SJCRH30 (cell line): Measurements from ENCODE around the gene DBX1. TPM values are rescaled to one million over a fixed set of nuclear protein-coding genes. Genes with fewer than 3 reads are reported as not detected.

Experiments used
- DNase-seq, 2 experiments: peaks; one replicate each; pipeline ENCODE4 v3.0.0-alpha.2; 2015 to 2020
- H3K27ac ChIP-seq: fragments of 250-450 bp; sonication (Bioruptor Pico); 2 replicates; pipeline ENCODE4 v1.5.1; 2020; ENCODE audit warnings: mild to moderate bottlenecking, moderate library complexity
- H3K27me3 ChIP-seq: fragments of 250-450 bp; sonication (Bioruptor Pico); 2 replicates; pipeline ENCODE4 v1.5.1; 2020; ENCODE audit warnings: mild to moderate bottlenecking, moderate library complexity
- H3K36me3 ChIP-seq: fragments of 250-450 bp; sonication (Bioruptor Pico); 2 replicates; pipeline ENCODE4 v1.5.1; 2020; ENCODE audit warnings: mild to moderate bottlenecking, moderate library complexity
- H3K4me1 ChIP-seq: fragments of 250-450 bp; sonication (Bioruptor Pico); 2 replicates; pipeline ENCODE4 v1.5.1; 2020; ENCODE audit warnings: mild to moderate bottlenecking, moderate library complexity
- H3K4me3 ChIP-seq: fragments of 250-450 bp; sonication (Bioruptor Pico); 2 replicates; pipeline ENCODE4 v1.5.1; 2020; ENCODE audit warnings: mild to moderate bottlenecking, moderate library complexity
- H3K9me3 ChIP-seq: fragments of 250-450 bp; sonication (Bioruptor Pico); replicated peaks from 2 replicates; pipeline ENCODE4 v1.5.1; 2020; ENCODE audit warnings: mild to moderate bottlenecking, moderate library complexity
- total RNA-seq: library from RNA; depleted of rRNA; stranded (reverse); fragments of >200 nt; shearing (Covaris generic); gene quantifications from 2 replicates; pipeline ENCODE4 v1.2.3, GENCODE V29; 2014; rRNA removed

Gene DBX1
- total RNA-seq, 1 experiment from 2014 or later = 2.9 TPM

DNA sequence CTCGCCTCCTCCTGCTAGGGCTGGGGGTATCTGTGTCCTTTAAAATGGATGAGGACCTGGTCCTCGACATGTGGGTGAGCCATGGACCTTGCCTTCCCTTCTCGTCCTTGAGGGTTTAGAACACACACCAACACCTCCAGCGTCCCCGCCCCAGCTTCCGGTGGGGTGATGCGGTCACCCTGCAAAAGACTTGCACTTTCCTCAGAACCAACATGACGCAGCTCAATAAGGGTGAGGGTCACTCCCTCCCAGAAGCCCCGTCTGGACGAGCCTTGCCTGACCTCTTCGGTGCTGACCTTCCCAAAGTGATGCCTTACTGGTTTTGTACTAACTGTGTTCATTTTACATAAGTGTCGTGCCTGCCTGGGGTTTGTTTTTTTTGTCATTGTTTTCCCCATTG is 41.0 kb downstream of the DBX1 start:
- no peaks in the 10 kb centered on the region for H3K9me3 ChIP-seq
- peaks cover 63% of the 10 kb centered on the region for H3K36me3 ChIP-seq
- no peak for DNase-seq
- no peaks in the 10 kb centered on the region for H3K4me1 ChIP-seq
- no peak overlapping the region for H3K4me3 ChIP-seq
- no peak overlapping the region for H3K27ac ChIP-seq
- H3K27me3 ChIP-seq = no peaks in the 10 kb centered on the region

DNA sequence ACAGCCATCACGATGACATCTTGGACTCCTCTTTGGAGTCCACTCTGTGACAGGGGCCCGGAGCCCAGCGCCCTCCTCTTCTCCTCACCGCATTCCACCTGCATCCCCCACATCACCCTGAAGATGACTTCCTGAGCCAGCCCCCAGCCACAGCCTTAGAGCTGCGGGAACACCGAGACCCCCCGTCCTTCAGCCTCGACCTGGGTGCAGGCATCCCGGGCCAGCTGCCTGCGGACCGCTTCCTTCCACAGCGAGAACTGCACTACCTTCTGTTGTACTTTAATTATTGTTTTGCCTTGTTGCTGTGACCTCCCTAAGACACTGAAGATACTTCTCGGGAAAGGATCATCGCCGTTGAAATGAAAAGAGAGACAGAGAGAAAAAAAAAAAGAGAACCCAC is 42.1 kb downstream of the DBX1 start:
- no peaks in the 10 kb centered on the region for H3K4me1 ChIP-seq
- H3K36me3 ChIP-seq = peaks cover 74% of the 10 kb centered on the region
- H3K4me3 ChIP-seq = no peak overlapping the region
- no peaks in the 10 kb centered on the region for H3K9me3 ChIP-seq
- no peak overlapping the region for H3K27ac ChIP-seq
- DNase-seq = no peak
- no peaks in the 10 kb centered on the region for H3K27me3 ChIP-seq

DNA sequence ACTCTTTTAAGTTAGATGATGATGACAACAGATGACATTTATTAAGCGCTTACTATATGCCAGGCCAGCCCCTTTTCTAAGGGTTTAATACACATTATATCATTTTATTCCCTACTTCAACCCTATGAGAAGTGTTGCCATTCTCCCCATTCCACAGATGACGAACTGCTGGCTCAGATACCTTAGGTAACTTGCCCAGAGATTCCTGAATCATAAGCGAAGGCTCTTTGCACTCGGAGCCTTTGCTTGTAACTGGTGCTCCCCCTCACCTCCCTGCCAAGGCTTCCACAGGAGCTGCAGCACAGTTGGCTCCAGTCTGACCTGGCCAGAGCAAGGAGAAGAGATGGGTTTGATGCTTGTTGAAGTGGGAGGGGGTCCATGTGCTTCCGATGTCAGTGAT is 43.0 kb downstream of the DBX1 start:
- no peak overlapping the region for H3K27ac ChIP-seq
- no peak overlapping the region for H3K4me3 ChIP-seq
- no peak for DNase-seq
- H3K9me3 ChIP-seq = no peaks in the 10 kb centered on the region
- peaks cover 83% of the 10 kb centered on the region for H3K36me3 ChIP-seq
- H3K4me1 ChIP-seq = no peaks in the 10 kb centered on the region
- H3K27me3 ChIP-seq = no peaks in the 10 kb centered on the region

DNA sequence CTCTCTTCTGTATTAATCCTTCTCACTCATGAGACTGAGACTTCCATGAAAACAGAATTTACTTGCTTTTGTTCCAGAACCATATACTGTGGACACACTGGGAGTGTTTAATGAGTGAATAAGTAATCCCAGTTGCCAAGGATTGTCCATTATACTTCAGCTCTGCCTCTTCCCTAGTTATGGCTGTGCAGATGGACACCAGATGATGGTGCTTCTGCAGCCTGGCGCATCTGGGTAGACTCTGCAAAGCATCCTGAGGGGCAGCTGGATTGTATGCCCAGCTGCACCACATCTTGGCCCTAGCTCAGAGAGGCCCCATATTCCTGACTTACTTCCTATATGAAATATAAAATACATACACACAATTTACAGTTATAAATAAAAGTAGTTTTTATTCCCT is 43.5 kb downstream of the DBX1 start:
- no peak for DNase-seq
- no peaks in the 10 kb centered on the region for H3K9me3 ChIP-seq
- H3K27ac ChIP-seq = no peak overlapping the region
- H3K27me3 ChIP-seq = no peaks in the 10 kb centered on the region
- no peak overlapping the region for H3K4me3 ChIP-seq
- H3K4me1 ChIP-seq = no peaks in the 10 kb centered on the region; the same call in 1 of the 2 replicates
- H3K36me3 ChIP-seq = peaks cover 88% of the 10 kb centered on the region

DNA sequence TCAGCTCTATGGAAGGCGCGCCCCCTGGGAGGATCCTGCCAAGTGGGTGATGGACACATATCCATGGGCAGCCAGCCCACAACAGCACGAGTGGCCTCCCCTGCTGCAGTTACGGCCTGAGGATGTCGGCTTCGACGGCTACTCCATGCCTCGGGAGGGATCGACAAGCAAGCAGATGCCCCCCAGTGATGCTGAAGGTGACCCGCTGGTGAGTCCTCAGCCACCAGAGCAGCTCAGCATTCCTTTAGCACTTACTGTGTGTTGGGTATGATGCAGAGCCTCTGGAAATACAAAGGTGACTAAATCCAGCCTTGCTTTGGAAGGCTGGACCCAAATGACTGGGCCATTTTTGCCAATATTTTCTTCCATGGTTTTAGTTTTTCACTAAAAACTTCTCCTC is 45.7 kb downstream of the DBX1 start:
- DNase-seq = no peak
- no peaks in the 10 kb centered on the region for H3K9me3 ChIP-seq
- H3K36me3 ChIP-seq = peaks cover 91% of the 10 kb centered on the region
- no peak overlapping the region for H3K27ac ChIP-seq
- no peaks in the 10 kb centered on the region; the same call in 1 of the 2 replicates for H3K4me1 ChIP-seq
- H3K4me3 ChIP-seq = no peak overlapping the region
- no peaks in the 10 kb centered on the region for H3K27me3 ChIP-seq

DNA sequence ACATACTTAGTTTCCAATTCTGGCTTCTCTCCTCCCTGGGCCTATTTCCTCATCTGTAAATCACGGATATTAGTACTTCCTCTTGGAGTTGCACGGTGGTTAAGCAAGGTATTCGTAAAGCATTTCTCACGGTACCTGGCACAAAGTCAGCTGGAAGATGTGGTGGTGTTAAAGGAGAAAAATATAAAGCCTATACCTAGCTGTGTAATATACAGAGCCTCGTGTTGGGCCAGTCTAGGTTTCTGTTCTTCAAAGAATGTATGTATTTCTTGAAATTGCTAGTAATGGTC is 47.2 kb downstream of the DBX1 start:
- no peak for DNase-seq
- H3K9me3 ChIP-seq = no peaks in the 10 kb centered on the region
- no peak overlapping the region for H3K4me3 ChIP-seq
- peaks cover 92% of the 10 kb centered on the region for H3K36me3 ChIP-seq
- no peak overlapping the region for H3K27ac ChIP-seq
- H3K4me1 ChIP-seq = no peaks in the 10 kb centered on the region; the same call in 1 of the 2 replicates
- H3K27me3 ChIP-seq = no peaks in the 10 kb centered on the region

DNA sequence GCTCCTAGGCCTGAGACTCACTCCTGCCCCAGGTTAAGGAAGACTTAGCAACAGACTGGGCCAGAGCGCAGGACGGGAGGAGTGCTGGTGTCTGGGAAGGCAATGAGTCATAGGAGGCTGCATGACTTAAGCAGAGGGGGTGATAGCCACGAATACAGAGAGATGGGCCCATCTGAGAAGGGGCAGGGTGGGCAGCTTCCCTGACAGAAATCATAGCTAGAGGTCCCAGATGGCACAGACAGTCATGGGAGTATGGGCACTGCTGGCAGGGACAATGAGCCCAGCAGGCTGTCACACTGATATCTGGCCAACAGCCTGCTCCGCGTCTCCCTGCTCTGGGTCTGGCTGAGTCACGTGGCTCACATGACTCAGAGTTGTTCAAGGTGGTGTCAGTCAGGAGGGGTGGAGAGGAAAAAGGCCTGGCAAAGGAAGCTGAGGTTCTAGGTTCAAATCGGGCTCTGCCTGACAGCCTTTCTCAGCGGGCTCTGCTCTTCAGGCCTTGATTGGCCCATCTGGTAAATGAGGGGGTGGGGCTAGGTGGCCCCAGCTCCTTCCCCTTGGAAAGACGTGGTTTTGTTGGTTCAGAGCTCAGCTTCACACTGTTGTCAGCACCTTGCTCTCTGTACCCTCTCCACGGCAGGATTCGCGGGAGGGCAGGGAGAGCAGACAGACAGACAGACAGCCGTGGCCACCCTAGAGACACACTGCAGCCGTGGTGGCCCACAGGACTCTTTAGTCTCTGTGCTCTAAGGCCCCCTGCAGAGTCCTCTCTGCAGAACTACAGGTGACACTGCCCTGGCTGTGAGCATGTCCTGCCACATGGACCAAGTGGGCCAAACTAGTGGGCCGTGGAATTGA is 47.8 kb downstream of the DBX1 start:
- peaks cover 92% of the 10 kb centered on the region for H3K36me3 ChIP-seq
- H3K27ac ChIP-seq = no peak overlapping the region
- H3K9me3 ChIP-seq = no peaks in the 10 kb centered on the region
- peak in 1 of 2 experiments; percentile 21 for DNase-seq
- no peaks in the 10 kb centered on the region; the same call in 1 of the 2 replicates for H3K4me1 ChIP-seq
- H3K27me3 ChIP-seq = no peaks in the 10 kb centered on the region
- H3K4me3 ChIP-seq = no peak overlapping the region

DNA sequence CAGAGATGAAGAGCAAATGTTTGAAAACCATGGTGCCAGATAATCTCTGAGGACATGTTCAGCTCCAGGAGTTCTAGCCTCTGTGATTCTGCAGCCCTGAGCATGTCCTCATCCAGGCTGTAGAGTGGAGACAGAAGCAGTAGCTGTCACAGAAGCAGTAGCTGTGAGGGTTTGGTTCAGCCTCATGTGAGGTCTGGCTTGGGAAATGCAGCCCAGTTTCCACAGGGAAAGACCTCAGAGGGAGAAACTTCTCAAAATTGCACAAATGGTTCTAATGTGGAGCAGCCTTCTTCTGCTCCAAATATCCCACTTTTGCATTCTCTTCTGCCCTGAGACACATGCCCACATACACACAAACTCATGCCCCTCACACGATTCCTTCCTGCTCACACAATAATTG is 48.4 kb downstream of the DBX1 start:
- Histone ChIP-seq H3K4me1 (no peaks in the 10 kb centered on the region; the same call in 1 of the 2 replicates), H3K36me3 (peaks cover 90% of the 10 kb centered on the region), H3K4me3 (no peak overlapping the region), H3K27ac (no peak overlapping the region), H3K27me3 (no peaks in the 10 kb centered on the region), H3K9me3 (no peaks in the 10 kb centered on the region)
- no peak for DNase-seq

DNA sequence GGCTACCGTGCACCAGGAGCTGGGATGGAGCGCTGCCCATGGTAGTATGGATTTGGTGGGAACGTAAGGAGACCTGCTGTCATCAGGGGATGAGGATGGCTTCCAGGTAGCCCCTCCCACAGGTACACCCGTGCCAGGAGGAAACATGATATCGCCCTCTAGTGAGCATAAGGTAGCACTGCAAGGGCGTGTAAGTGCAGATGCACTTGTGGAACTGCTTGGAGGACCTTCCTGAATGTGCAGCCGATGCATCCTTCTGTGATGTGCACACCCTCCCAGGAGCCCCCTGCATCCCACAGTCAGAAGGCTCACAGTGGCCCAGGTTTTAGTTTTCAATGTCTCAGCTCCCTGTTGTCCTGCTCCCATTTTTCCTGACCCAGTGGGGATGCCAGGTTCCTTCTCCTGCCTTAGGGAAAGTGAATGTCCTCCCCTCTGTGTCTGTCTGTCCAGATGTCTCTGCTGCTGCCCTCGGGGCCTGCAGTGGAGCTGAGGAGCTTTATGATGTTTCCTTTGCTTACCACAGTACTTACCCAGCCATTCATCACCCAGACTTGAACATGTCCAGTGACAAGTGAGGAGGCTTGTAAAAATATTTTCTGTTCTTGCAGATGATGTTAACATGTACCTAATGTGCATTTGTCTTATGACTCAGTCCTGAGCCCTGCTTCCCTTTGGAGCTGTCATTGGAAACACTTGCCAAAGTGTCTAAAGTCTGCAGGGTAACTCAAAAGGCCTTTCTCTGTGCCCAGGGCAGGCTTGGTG is 49.2 kb downstream of the DBX1 start:
- no peaks in the 10 kb centered on the region for H3K9me3 ChIP-seq
- H3K27me3 ChIP-seq = no peaks in the 10 kb centered on the region
- H3K4me1 ChIP-seq = no peaks in the 10 kb centered on the region; the same call in 1 of the 2 replicates
- no peak overlapping the region for H3K4me3 ChIP-seq
- DNase-seq = peak; percentile 62 to 73
- H3K27ac ChIP-seq = no peak overlapping the region
- peaks cover 89% of the 10 kb centered on the region for H3K36me3 ChIP-seq

DNA sequence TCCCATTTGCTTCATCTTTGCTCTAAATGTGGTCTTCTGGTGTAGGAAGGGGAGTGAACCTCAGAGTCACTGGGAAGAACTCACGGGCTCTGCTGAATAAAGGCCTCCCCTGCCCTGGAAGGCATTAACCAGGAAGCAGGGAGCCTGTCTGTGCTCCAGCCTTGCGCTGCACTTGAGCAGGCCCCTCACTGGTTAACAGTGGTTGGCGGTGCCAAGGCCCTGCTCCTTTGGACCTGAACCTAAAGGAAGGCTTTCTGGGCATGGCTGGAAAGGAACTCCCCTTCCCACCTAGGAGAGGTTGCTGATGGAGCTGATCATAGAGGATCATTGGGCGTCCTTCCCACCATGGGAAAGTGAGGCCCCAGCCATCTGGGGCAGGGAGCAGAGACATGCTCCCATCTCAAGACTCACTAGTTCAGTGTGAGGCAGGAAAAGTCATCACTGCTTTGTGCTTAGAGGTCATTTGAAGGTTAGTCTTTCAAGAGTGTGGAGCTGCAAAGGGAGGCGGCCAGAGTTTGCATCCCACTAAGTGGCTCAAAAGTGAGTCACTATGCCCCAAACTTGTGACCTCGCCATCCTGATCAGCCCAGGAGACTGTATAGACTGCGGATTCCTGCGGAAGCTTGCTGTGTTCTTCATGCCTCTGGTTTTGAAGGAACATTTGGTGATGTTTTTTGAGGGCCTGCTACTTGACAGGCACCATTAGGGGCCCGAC is 50.4 kb downstream of the DBX1 start:
- H3K4me1 ChIP-seq = no peaks in the 10 kb centered on the region; the same call in 1 of the 2 replicates
- no peak overlapping the region for H3K27ac ChIP-seq
- H3K36me3 ChIP-seq = peaks cover 90% of the 10 kb centered on the region
- no peak overlapping the region for H3K4me3 ChIP-seq
- no peaks in the 10 kb centered on the region for H3K9me3 ChIP-seq
- DNase-seq = no peak
- no peaks in the 10 kb centered on the region for H3K27me3 ChIP-seq

Other genes with a start within 250 kb of the DBX1 start
- gene HTATIP2, start 203.2 kb upstream of the DBX1 start, total RNA-seq = 0.28 and 0.38 TPM in 2 replicates
- 45.7 and 49.5 TPM in 2 replicates for gene PRMT3, start 227.2 kb upstream of the DBX1 start, total RNA-seq